Esophagus squamous epithelium (tissue), 5 donors: ENCODE results near the gene KCTD8. TPM values are rescaled to one million over a fixed set of nuclear protein-coding genes. Genes with fewer than 3 reads are reported as not detected.

Experiments
- DNase-seq: peaks from one replicate; lab custom pipeline; 2025; lab: John Stamatoyannopoulos, UW
- H3K27ac ChIP-seq, 4 donors: fragments of 200-600 bp; sonication (generic); one replicate each; pipeline ENCODE4 v1.5.1; 2016 to 2019; ENCODE audit warnings: mild to moderate bottlenecking in 1 of 4
- H3K27me3 ChIP-seq, 4 donors: fragments of 200-600 bp; sonication (generic); 1 replicate in 3 of 4; 2 replicates in 1 of 4; pipeline versions ENCODE4 v1.5.1 to v1.6.0; 2017 to 2021; ENCODE audit warnings: antibody characterized with exemption in 1 of 4
- H3K36me3 ChIP-seq, 3 donors: fragments of 200-600 bp; sonication (generic); one replicate each; pipeline ENCODE4 v1.5.1; 2016 to 2019
- H3K4me1 ChIP-seq, 3 donors: fragments of 200-600 bp; sonication (generic); one replicate each; pipeline ENCODE4 v1.5.1; 2017 to 2019
- H3K4me3 ChIP-seq, 4 donors: fragments of 200-600 bp; sonication (generic); 1 replicate in 3 of 4; 2 replicates in 1 of 4; pipeline ENCODE4 v1.5.1; 2016 to 2019; ENCODE audit warnings: mild to moderate bottlenecking in 2 of 4, moderate library complexity in 1 of 4
- H3K9me3 ChIP-seq, 3 donors: fragments of 200-600 bp; sonication (generic); one replicate each; pipeline ENCODE4 v1.5.1; 2016 to 2019
- POLR2A ChIP-seq, 4 donors: fragments of 450-650 bp; IDR thresholded peaks; one replicate each; pipeline ENCODE4 v1.6.1; 2017; ENCODE audit warnings: antibody characterized with exemption in 4 of 4, mild to moderate bottlenecking in 4 of 4, moderate library complexity in 3 of 4
- WGBS, 2 donors: methylation state at CpG; one replicate each; pipeline ENCODE4 v1.1.5; 2018; 5-methylcytosine and 5-hydroxymethylcytosine counted together
- intact Hi-C: fragments of 100-400 bp; cut with DNase I; formaldehyde crosslinking; loops from one replicate; pipeline ENCODE4 v1.15.0; 2022
- total RNA-seq, 4 donors: library from RNA; depleted of rRNA; stranded (reverse); fragments of >200 nt; gene quantifications; one replicate each; pipeline ENCODE4 v1.1.0, GENCODE V29; 2016
- TF ChIP-seq, protein P1 (sequence below), 6 experiments: fragments of 450-650 bp in 4 of 6; fragments of 200-600 bp in 2 of 6; sonication (generic) in 2 of 6; IDR thresholded peaks; one replicate each; pipeline ENCODE4 v1.5.1; 2016 to 2019; ENCODE audit warnings: antibody characterized with exemption in 6 of 6, mild to moderate bottlenecking in 4 of 6, moderate library complexity in 4 of 6
- donor health status: DM: yes; HTN: yes; CAD: no.

The KCTD8 gene
- total RNA-seq, 4 donors from 2014 or later = 0.45 to 0.95 (median 0.85) TPM; not detected in 1

DNA sequence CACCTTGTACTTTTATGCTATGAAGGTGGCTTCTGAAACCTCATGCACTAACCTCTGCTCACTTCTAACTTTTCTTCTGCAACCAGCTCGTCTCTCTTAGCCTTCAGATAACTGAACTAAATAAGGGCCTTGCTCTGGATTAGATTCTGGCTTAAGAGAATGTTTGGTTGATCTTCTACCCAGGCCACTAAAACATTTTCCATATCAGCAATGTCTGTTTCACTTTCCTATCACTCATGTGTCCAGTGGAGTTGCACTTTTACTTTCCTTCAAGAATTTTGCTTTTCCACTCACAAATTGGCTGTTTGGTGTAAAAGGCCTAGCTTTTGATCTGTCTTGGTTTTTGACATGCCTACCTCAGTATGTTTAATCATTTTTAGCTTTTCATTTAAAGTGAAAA is 105.8 kb downstream of the KCTD8 start:
- no peaks in the 10 kb centered on the region for H3K4me1 ChIP-seq
- 14 to 31% methylated on average over 1 of the region's 1 CpG for WGBS, 2 donors
- H3K27ac ChIP-seq = no peak overlapping the region
- no peaks in the 10 kb centered on the region for H3K9me3 ChIP-seq
- no peaks in the 10 kb centered on the region for H3K36me3 ChIP-seq
- intact Hi-C loops = no loop called here
- no peak overlapping the region for H3K4me3 ChIP-seq
- no peak for TF ChIP-seq POLR2A (IDR thresholded peaks at IDR 0.05)
- TF ChIP-seq, protein P1, sequence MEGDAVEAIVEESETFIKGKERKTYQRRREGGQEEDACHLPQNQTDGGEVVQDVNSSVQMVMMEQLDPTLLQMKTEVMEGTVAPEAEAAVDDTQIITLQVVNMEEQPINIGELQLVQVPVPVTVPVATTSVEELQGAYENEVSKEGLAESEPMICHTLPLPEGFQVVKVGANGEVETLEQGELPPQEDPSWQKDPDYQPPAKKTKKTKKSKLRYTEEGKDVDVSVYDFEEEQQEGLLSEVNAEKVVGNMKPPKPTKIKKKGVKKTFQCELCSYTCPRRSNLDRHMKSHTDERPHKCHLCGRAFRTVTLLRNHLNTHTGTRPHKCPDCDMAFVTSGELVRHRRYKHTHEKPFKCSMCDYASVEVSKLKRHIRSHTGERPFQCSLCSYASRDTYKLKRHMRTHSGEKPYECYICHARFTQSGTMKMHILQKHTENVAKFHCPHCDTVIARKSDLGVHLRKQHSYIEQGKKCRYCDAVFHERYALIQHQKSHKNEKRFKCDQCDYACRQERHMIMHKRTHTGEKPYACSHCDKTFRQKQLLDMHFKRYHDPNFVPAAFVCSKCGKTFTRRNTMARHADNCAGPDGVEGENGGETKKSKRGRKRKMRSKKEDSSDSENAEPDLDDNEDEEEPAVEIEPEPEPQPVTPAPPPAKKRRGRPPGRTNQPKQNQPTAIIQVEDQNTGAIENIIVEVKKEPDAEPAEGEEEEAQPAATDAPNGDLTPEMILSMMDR (IDR thresholded peaks at IDR 0.05) = no peak
- H3K27me3 ChIP-seq = no peaks in the 10 kb centered on the region
- DNase-seq = no peak

DNA sequence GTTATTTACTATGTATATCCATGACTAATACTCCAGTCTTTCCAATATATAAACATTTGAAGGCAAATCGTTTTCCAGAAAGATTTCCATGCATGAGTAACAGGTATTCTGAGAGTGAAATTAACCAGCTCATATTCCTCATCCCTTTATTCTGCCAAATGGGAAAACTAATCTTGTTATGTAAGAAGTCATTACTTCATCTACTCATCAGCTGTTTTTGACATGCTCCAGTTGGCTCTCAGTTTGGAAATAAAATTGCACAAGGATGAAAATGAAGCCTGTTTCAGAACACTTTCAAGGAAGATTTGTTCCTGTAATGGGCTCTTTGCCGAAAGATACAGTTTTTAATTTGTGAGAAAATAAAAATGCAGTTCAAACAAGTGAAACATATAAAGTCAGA is 121.9 kb downstream of the KCTD8 start:
- Histone ChIP-seq H3K9me3 (no peaks in the 10 kb centered on the region), H3K4me3 (no peak overlapping the region), H3K27me3 (no peaks in the 10 kb centered on the region), H3K4me1 (no peaks in the 10 kb centered on the region), H3K27ac (no peak overlapping the region), H3K36me3 (no peaks in the 10 kb centered on the region)
- TF ChIP-seq, protein P1 (IDR thresholded peaks at IDR 0.05) = no peak
- TF ChIP-seq POLR2A (IDR thresholded peaks at IDR 0.05) = no peak
- intact Hi-C loops = no loop called here
- 30 to 44% methylated on average over 2 of the region's 2 CpGs for WGBS, 2 donors
- DNase-seq = no peak

DNA sequence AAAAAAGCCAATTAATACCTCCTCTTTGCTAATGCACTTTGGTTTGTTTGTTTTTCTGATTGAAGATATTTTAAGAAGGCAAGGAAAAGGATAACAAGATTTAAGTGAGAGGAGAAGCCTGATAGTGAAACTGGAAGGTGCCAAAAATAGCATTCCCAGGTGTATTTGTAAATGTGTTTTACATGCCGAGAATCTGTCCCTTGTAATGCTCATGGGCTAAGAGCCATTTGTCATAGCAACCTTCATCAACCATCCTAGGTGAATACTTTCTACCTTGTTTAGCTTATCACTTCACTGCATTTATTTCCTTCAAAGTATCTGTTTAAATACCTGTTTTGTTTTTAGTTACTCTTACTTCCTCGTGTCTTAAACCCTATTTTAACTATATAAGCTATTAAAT is 127.8 kb downstream of the KCTD8 start:
- no peak for DNase-seq
- no peak for TF ChIP-seq POLR2A (IDR thresholded peaks at IDR 0.05)
- TF ChIP-seq, protein P1 (IDR thresholded peaks at IDR 0.05) = no peak
- H3K9me3 ChIP-seq = peaks cover 0 to 4% (median 0%) of the 10 kb centered on the region in 3 donors
- H3K27me3 ChIP-seq = no peaks in the 10 kb centered on the region
- H3K27ac ChIP-seq = no peak overlapping the region
- 20 to 21% methylated on average over 2 of the region's 2 CpGs for WGBS, 2 donors
- intact Hi-C loops = no loop called here
- no peak overlapping the region for H3K4me3 ChIP-seq
- H3K36me3 ChIP-seq = no peaks in the 10 kb centered on the region
- no peaks in the 10 kb centered on the region for H3K4me1 ChIP-seq

DNA sequence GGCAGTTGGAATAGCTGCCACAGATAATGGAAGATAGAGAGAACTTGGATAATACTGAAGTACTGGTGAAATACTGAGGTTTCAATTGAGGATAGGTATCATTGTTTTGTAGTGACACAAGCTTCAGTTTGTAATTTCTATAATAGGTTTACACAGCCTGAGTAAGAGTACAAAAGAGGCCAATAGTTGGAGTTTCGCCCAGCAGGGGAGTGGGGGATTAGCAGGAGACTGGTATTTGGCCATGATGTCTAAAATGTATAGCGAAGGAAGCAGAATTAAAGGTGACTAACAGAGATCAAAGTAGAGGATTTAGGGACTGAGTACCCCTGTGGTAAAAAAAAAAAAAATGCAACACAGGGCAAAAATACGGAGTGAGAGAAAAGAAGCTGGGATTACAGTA is 129.5 kb downstream of the KCTD8 start:
- no peak for TF ChIP-seq POLR2A (IDR thresholded peaks at IDR 0.05)
- TF ChIP-seq, protein P1 (IDR thresholded peaks at IDR 0.05) = no peak
- Histone ChIP-seq H3K4me1 (no peaks in the 10 kb centered on the region), H3K27ac (no peak overlapping the region), H3K36me3 (no peaks in the 10 kb centered on the region), H3K27me3 (no peaks in the 10 kb centered on the region), H3K9me3 (peaks cover 0 to 4% (median 0%) of the 10 kb centered on the region in 3 donors), H3K4me3 (no peak overlapping the region)
- WGBS, 2 donors = 44 to 66% methylated on average over 3 of the region's 3 CpGs
- no peak for DNase-seq
- intact Hi-C loops = no loop called here

DNA sequence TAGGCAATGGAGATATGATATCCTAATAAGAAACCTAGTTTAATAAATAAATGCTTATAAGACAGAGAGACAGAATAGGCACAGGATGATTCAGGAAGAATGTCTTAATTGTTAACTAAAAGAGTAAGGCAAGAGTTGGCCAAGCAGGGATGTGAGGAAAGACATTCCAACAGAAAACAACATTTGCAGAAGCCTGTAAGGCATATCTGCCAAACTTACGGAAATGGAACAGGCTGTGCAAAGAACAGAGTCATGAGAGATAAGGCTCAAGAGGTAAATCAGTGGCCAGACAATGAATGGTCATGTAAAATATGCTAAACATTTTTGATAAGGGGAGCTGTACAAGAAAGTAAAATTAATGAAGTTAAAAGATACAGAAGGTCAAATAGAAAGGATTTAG is 134.9 kb downstream of the KCTD8 start:
- H3K9me3 ChIP-seq = peaks cover 0 to 1% (median 0%) of the 10 kb centered on the region in 3 donors
- DNase-seq = no peak
- no peaks in the 10 kb centered on the region for H3K4me1 ChIP-seq
- intact Hi-C loops = no loop called here
- no peaks in the 10 kb centered on the region for H3K27me3 ChIP-seq
- 70 to 75% methylated on average over 1 of the region's 1 CpG for WGBS, 2 donors
- H3K36me3 ChIP-seq = no peaks in the 10 kb centered on the region
- H3K27ac ChIP-seq = no peak overlapping the region
- H3K4me3 ChIP-seq = no peak overlapping the region
- TF ChIP-seq POLR2A (IDR thresholded peaks at IDR 0.05) = no peak
- TF ChIP-seq, protein P1 (IDR thresholded peaks at IDR 0.05) = no peak
